HG03457 (cell line): ENCODE measurements around the gene TBC1D9B.
"Not testable (repeated sequence)": the region's sequence is repeated elsewhere in the genome, so short reads cannot be mapped to it uniquely, and the experiment has no call there.

ENCODE experiments used
- ATAC-seq: cut with Tn5 transposase; IDR thresholded peaks from one replicate; pipeline ENCODE4 v1.9.1; 2021; ENCODE audit warnings: moderate number of reproducible peaks; ENCODE audit not compliant: unreplicated experiment

The TBC1D9B gene

GRCh38 chr5:179840766-179841165 lies 66.9 kb downstream of the TBC1D9B start:
- ATAC-seq, result no peak

- no peak for ATAC-seq
These were observed 67.4 kb downstream of the TBC1D9B start for GRCh38 chr5:179840321-179840720.

GRCh38 chr5:179839328-179840256 lies 68.1 kb downstream of the TBC1D9B start:
- ATAC-seq, result no peak

- no peak for ATAC-seq
These were observed 70.4 kb downstream of the TBC1D9B start for GRCh38 chr5:179837076-179838011.

- ATAC-seq, result no peak
These were observed 71.3 kb downstream of the TBC1D9B start for GRCh38 chr5:179836225-179837019.

- ATAC-seq, result not testable (repeated sequence)
These were observed 72.8 kb downstream of the TBC1D9B start for GRCh38 chr5:179834871-179835270.

GRCh38 chr5:179834120-179834519 lies 73.6 kb downstream of the TBC1D9B start:
- ATAC-seq, result no peak

GRCh38 chr5:179833709-179834070 lies 74.0 kb downstream of the TBC1D9B start:
- ATAC-seq, result no peak

GRCh38 chr5:179833056-179833708 lies 74.5 kb downstream of the TBC1D9B start:
- no peak for ATAC-seq

- ATAC-seq, result no peak
These were observed 75.5 kb downstream of the TBC1D9B start for GRCh38 chr5:179832039-179832745.

GRCh38 chr5:179830818-179831468 lies 76.8 kb downstream of the TBC1D9B start:
- ATAC-seq, result no peak

- no peak for ATAC-seq
These were observed 77.8 kb downstream of the TBC1D9B start for GRCh38 chr5:179829732-179830435.

- ATAC-seq, result no peak
These were observed 78.8 kb downstream of the TBC1D9B start for GRCh38 chr5:179828756-179829421.

GRCh38 chr5:179827680-179828079 lies 80.0 kb downstream of the TBC1D9B start:
- ATAC-seq, result no peak

- ATAC-seq, result no peak
These were observed 82.0 kb downstream of the TBC1D9B start for GRCh38 chr5:179825655-179826182.

- no peak for ATAC-seq
These were observed 83.0 kb downstream of the TBC1D9B start for GRCh38 chr5:179824745-179825112.

GRCh38 chr5:179823937-179824744 lies 83.6 kb downstream of the TBC1D9B start:
- no peak for ATAC-seq
